ENCODE results near the gene ZNF749.

DNA sequence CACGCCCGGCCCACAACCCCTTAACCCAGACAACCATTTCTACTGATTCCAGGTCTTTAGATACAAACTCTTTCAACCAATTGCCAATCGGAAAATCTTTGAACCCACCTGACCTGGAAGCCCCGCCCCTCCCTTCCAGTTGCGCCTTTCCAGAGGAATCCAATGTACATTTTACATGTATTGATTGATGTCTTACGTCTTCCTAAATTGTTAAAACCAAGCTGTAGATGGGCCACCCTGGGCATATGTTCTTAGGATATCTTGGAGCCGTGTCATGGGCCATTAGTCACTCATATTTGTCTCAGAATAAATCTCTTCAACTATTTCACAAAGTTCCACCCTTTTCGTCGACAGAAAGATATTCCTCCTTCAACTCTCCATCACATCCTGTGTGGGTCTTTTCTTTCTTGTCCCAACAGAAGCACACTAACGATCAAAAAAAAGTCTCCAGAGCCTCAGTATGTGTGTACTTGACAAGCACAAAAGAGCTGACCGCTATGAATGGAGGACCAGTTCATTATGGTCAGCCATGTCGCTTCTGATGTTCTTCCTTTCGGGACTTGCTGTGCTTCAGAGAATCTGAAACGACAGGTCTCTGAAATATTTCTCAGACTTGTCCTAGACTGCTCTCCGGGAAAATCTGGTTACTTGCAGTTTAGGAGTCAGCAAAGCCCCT lies 601 bp upstream of the ZNF749 start:
- TF ChIP-seq EZH2 (IDR thresholded peaks at IDR 0.05; ENCODE audit: borderline replicate concordance, low read depth, low read length, poor library complexity, severe bottlenecking) = no peak
- TF ChIP-seq, protein P1, sequence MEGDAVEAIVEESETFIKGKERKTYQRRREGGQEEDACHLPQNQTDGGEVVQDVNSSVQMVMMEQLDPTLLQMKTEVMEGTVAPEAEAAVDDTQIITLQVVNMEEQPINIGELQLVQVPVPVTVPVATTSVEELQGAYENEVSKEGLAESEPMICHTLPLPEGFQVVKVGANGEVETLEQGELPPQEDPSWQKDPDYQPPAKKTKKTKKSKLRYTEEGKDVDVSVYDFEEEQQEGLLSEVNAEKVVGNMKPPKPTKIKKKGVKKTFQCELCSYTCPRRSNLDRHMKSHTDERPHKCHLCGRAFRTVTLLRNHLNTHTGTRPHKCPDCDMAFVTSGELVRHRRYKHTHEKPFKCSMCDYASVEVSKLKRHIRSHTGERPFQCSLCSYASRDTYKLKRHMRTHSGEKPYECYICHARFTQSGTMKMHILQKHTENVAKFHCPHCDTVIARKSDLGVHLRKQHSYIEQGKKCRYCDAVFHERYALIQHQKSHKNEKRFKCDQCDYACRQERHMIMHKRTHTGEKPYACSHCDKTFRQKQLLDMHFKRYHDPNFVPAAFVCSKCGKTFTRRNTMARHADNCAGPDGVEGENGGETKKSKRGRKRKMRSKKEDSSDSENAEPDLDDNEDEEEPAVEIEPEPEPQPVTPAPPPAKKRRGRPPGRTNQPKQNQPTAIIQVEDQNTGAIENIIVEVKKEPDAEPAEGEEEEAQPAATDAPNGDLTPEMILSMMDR (conservative IDR thresholded peaks at IDR 0.05; ENCODE audit: low read depth, low read length) = no peak
